A549 (cell line): ENCODE results near the gene PRR19. TPM values are rescaled to one million over a fixed set of nuclear protein-coding genes. Genes with fewer than 3 reads are reported as not detected.

Source experiments
- CBX2 ChIP-seq: fragments of 200-600 bp; sonication (generic); IDR thresholded peaks from 2 replicates; pipeline ENCODE4 v1.6.1; 2016; ENCODE audit warnings: low read depth, mild to moderate bottlenecking, borderline replicate concordance
- CBX8 ChIP-seq: fragments of 200-600 bp; sonication (generic); IDR thresholded peaks from 2 replicates; pipeline ENCODE4 v1.6.1; 2016
- CEBPB ChIP-seq, 2 experiments: fragments of >200 bp in 1 of 2; sonication (Bioruptor Twin) in 1 of 2; formaldehyde crosslinking in 1 of 2; IDR thresholded peaks; 2 replicates each; pipeline ENCODE4 v1.6.1; 2012 to 2016
- CHD2 ChIP-seq: fragments of 150-350 bp; IDR thresholded peaks from 2 replicates; pipeline ENCODE4 v1.6.1; 2014; ENCODE audit warnings: low read length; ENCODE audit not compliant: partially characterized antibody
- EHMT2 ChIP-seq: fragments of 200-600 bp; sonication (generic); IDR thresholded peaks from 2 replicates; pipeline ENCODE4 v1.6.1; 2016; ENCODE audit warnings: antibody characterized with exemption, low read depth, mild to moderate bottlenecking, moderate library complexity
- EP300 ChIP-seq, 2 experiments: fragments of >200 bp; sonication (Bioruptor Twin); formaldehyde crosslinking; IDR thresholded peaks; 2 replicates in 1 of 2; 3 replicates in 1 of 2; pipeline ENCODE4 v1.6.1; 2016 to 2017
- ESRRA ChIP-seq: fragments of 150-350 bp; IDR thresholded peaks from 2 replicates; pipeline ENCODE4 v1.6.1; 2014; ENCODE audit warnings: mild to moderate bottlenecking, low read length, borderline replicate concordance
- FOSB ChIP-seq: fragments of 250-450 bp; sonication (Bioruptor Pico); IDR thresholded peaks from 2 replicates; pipeline ENCODE4 v1.5.0; 2020; ENCODE audit warnings: mild to moderate bottlenecking, moderate library complexity
- FOSL2 ChIP-seq, 2 experiments: fragments of 450-650 bp in 1 of 2; fragments of >200 bp in 1 of 2; sonication (Bioruptor Twin) in 1 of 2; formaldehyde crosslinking; IDR thresholded peaks; 2 replicates each; pipeline versions ENCODE4 v1.5.0 to v1.6.1; 2016 to 2020; ENCODE audit warnings: mild to moderate bottlenecking in 1 of 2, moderate library complexity in 1 of 2
- FOXS1 ChIP-seq: fragments of 250-450 bp; sonication (Bioruptor Pico); IDR thresholded peaks from 2 replicates; pipeline ENCODE4 v1.5.0; 2020; ENCODE audit warnings: mild to moderate bottlenecking, moderate library complexity
- GATA3 ChIP-seq: IDR thresholded peaks from 2 replicates; pipeline ENCODE4 v1.6.1; 2012; ENCODE audit warnings: borderline replicate concordance
- HDAC2 ChIP-seq: fragments of 200-600 bp; sonication (generic); IDR thresholded peaks from 2 replicates; pipeline ENCODE4 v1.6.1; 2016
- HEYL ChIP-seq: fragments of 250-450 bp; sonication (Bioruptor Pico); IDR thresholded peaks from 2 replicates; pipeline ENCODE4 v1.8.0; 2021; ENCODE audit warnings: mild to moderate bottlenecking, moderate library complexity
- HOXB13 ChIP-seq: fragments of 250-450 bp; sonication (Bioruptor Pico); IDR thresholded peaks from 2 replicates; pipeline ENCODE4 v1.5.0; 2020; ENCODE audit warnings: low read depth, mild to moderate bottlenecking, moderate library complexity
- JUN ChIP-seq, 2 experiments: fragments of >200 bp; sonication (Bioruptor Twin); formaldehyde crosslinking; IDR thresholded peaks; 2 replicates in 1 of 2; 3 replicates in 1 of 2; pipeline ENCODE4 v1.6.1; 2016 to 2017
- JUNB ChIP-seq: fragments of >200 bp; sonication (Bioruptor Twin); formaldehyde crosslinking; IDR thresholded peaks from 2 replicates; pipeline ENCODE4 v1.6.1; 2016
- KDM1A ChIP-seq: fragments of 200-600 bp; sonication (generic); IDR thresholded peaks from 2 replicates; pipeline ENCODE4 v1.6.1; 2016; ENCODE audit warnings: low read depth, mild to moderate bottlenecking
- KDM5A ChIP-seq: fragments of 200-600 bp; sonication (generic); IDR thresholded peaks from 2 replicates; pipeline ENCODE4 v1.6.1; 2016; ENCODE audit warnings: antibody characterized with exemption, mild to moderate bottlenecking
- MAFK ChIP-seq: fragments of 450-650 bp; IDR thresholded peaks from 2 replicates; pipeline ENCODE4 v1.6.1; 2014; ENCODE audit not compliant: partially characterized antibody
- NFE2L2 ChIP-seq: fragments of 150-350 bp; conservative IDR thresholded peaks from 2 replicates; pipeline ENCODE4 v1.6.1; 2014; ENCODE audit warnings: low read length
- NPAS2 ChIP-seq: fragments of 250-450 bp; sonication (Bioruptor Pico); IDR thresholded peaks from 2 replicates; pipeline ENCODE4 v1.8.0; 2022; ENCODE audit warnings: mild to moderate bottlenecking, moderate library complexity, borderline replicate concordance
- PHF8 ChIP-seq: fragments of 200-600 bp; sonication (generic); IDR thresholded peaks from 2 replicates; pipeline ENCODE4 v1.6.1; 2016; ENCODE audit warnings: low read depth, mild to moderate bottlenecking, antibody characterized with exemption, moderate library complexity, borderline replicate concordance
- POLR2A ChIP-seq: IDR thresholded peaks from 2 replicates; pipeline ENCODE4 v1.6.1; 2012; ENCODE audit warnings: mild to moderate bottlenecking, low read length
- RAD21 ChIP-seq, 2 experiments: fragments of >200 bp in 1 of 2; sonication (Bioruptor Twin) in 1 of 2; formaldehyde crosslinking in 1 of 2; IDR thresholded peaks in 1 of 2; conservative IDR thresholded peaks in 1 of 2; 2 replicates in 1 of 2; 3 replicates in 1 of 2; pipeline ENCODE4 v1.6.1; 2012 to 2018; ENCODE audit warnings: inconsistent platforms in 1 of 2
- RNF2 ChIP-seq: fragments of 200-600 bp; sonication (generic); IDR thresholded peaks from 2 replicates; pipeline ENCODE4 v1.6.1; 2016; ENCODE audit warnings: low read depth, mild to moderate bottlenecking, antibody characterized with exemption, moderate library complexity, borderline replicate concordance
- SMC3 ChIP-seq: fragments of >200 bp; sonication (Bioruptor Twin); formaldehyde crosslinking; IDR thresholded peaks from 3 replicates; pipeline ENCODE4 v1.6.1; 2018; ENCODE audit warnings: inconsistent platforms
- SREBF2 ChIP-seq: fragments of 450-650 bp; IDR thresholded peaks from 2 replicates; pipeline ENCODE4 v1.6.1; 2014; ENCODE audit warnings: mild to moderate bottlenecking, moderate library complexity
- TP53 ChIP-seq: fragments of 250-450 bp; sonication (Bioruptor Pico); IDR thresholded peaks from 2 replicates; pipeline ENCODE4 v1.5.0; 2021; ENCODE audit warnings: mild to moderate bottlenecking, moderate library complexity
- ZC3H11A ChIP-seq: fragments of 450-650 bp; IDR thresholded peaks from 2 replicates; pipeline ENCODE4 v1.6.1; 2014; ENCODE audit warnings: antibody characterized with exemption, mild to moderate bottlenecking
- ZNF302 ChIP-seq: fragments of 250-450 bp; sonication (Bioruptor Pico); IDR thresholded peaks from 2 replicates; pipeline ENCODE4 v1.9.0; 2021; ENCODE audit warnings: inconsistent platforms, mild to moderate bottlenecking, moderate library complexity
- ZSCAN20 ChIP-seq: fragments of 250-450 bp; sonication (Bioruptor Pico); IDR thresholded peaks from 2 replicates; pipeline ENCODE4 v1.8.0; 2022; ENCODE audit warnings: mild to moderate bottlenecking, moderate library complexity
- polyA plus RNA-seq, 4 experiments: library from polyadenylated mRNA; depleted of rRNA in 3 of 4; stranded (reverse); fragments of >200 nt; fragmentation: RNase III in 1 of 4; extraction: RNeasy Plus Mini Kit Qiagen cat#74134 plus additional on column Dnase treatment in 1 of 4; gene quantifications; 2 replicates in 3 of 4; 3 replicates in 1 of 4; pipeline ENCODE4 v1.2.3, GENCODE V29; 2011 to 2017
- TF ChIP-seq, protein P1 (sequence below): fragments of >200 bp; sonication (Bioruptor Twin); formaldehyde crosslinking; IDR thresholded peaks from 3 replicates; pipeline ENCODE4 v1.6.1; 2016
- TF ChIP-seq, protein P2 (sequence below): fragments of >200 bp; sonication (Bioruptor Twin); formaldehyde crosslinking; IDR thresholded peaks from 2 replicates; pipeline ENCODE4 v1.6.1; 2016
- TF ChIP-seq, protein P3 (sequence below): fragments of >200 bp; sonication (Bioruptor Twin); formaldehyde crosslinking; IDR thresholded peaks from 3 replicates; pipeline ENCODE4 v1.5.1; 2016
- TF ChIP-seq, protein P4 (sequence below): IDR thresholded peaks from 2 replicates; pipeline ENCODE4 v1.6.1; 2012
- TF ChIP-seq, protein P5 (sequence below): IDR thresholded peaks from 2 replicates; pipeline ENCODE4 v1.6.1; 2012
- TF ChIP-seq, protein P6 (sequence below): IDR thresholded peaks from 2 replicates; pipeline ENCODE4 v1.6.1; 2012; ENCODE audit warnings: low read depth, borderline replicate concordance
- TF ChIP-seq, protein P7 (sequence below): fragments of 150-350 bp; IDR thresholded peaks from 2 replicates; pipeline ENCODE4 v1.6.1; 2014; ENCODE audit warnings: low read depth, mild to moderate bottlenecking, low read length

Gene PRR19
- polyA plus RNA-seq, 2 of the 4 experiments (the other 2 are of a cell fraction): 1.1 to 4.5 TPM

DNA sequence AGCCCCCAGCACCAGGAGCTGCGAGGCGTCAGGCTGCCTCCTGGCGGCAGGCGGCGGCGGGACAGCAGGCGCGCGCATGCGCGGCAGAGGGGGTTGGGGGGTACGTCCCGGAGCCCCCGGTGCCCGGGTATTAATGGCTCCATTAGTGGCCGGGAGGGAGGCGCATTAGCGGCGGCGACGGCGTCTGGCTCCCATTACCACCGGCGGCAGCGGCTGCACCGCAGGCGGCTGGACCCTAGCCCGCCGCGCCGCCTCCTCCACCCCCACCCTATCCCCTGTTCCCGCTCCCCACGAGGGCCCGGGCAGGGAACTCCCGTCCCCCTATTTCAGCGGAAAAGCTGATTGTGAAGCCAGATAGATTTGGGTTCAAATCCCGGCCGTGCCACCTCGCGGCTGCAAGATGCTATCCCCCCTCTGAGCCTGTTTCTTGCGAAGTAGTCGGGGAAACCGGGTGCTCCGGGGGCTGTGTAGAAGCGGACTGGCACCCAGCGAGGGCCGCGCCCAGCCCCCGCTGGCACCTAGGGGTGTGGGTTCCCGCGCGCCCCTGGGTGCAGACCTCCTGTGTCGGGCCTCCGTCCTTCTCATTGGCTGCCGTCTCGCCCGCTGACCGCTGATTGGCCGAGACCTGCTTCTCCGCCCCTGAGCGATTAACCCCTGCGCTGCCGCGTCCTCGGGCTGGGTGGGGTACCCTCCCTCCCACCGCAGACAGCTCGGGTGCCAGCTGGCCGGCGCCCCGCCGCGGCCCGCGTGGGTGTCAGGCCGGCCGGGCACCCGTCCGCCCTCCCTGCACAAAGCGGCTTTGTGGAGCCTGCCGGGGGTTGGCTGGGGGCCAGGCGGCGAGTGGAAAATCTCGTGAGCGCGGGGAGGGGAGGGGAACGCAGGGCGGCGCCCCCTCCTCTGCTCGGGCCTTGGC is 21.8 kb upstream of the PRR19 start (continued):
- TF ChIP-seq FOSL2 (IDR thresholded peaks at IDR 0.05) (no peak), FOSL2 (CRISPR knock-in tag; IDR thresholded peaks at IDR 0.05) (0 out of 2 replicates have a peak, but pooled peaks have one; percentile 7), EHMT2 (no peak), MAFK (no peak), RNF2 (no peak), NPAS2 (CRISPR knock-in tag) (no peak), POLR2A (peak; percentile 60), KDM5A (peak; percentile 4; the same call in 1 of the 2 replicates), ESRRA (no peak), JUNB (no peak; the same call in 1 of the 2 replicates), FOXS1 (CRISPR knock-in tag) (no peak; the same call in 1 of the 2 replicates), GATA3 (peak; percentile 56), TP53 (peak; percentile 87; the same call in 1 of the 2 replicates), HOXB13 (CRISPR knock-in tag) (0 out of 2 replicates have a peak, but pooled peaks have one; percentile 19), HEYL (no peak), CHD2 (no peak), ZNF302 (CRISPR knock-in tag) (no peak), CBX2 (no peak), PHF8 (no peak), KDM1A (no peak), FOSB (CRISPR knock-in tag) (no peak), ZC3H11A (no peak), SMC3 (peak; percentile 82), CEBPB (IDR thresholded peaks at IDR 0.05) (no peak; a peak in 1 of 4 replicates), RAD21 (conservative IDR thresholded peaks at IDR 0.05 in 1 of 2, IDR thresholded peaks at IDR 0.05 in 1 of 2) (peak; percentile 70 to 85; a peak in 4 of 5 replicates), SREBF2 (no peak), EP300 (IDR thresholded peaks at IDR 0.05) (no peak; a peak in 1 of 5 replicates), CBX8 (no peak), ZSCAN20 (CRISPR knock-in tag) (no peak), HDAC2 (peak; percentile 11; the same call in 1 of the 2 replicates), JUN (IDR thresholded peaks at IDR 0.05) (peak; percentile 45 to 91; a peak in 3 of 5 replicates), NFE2L2 (no peak)
- TF ChIP-seq, protein P1, sequence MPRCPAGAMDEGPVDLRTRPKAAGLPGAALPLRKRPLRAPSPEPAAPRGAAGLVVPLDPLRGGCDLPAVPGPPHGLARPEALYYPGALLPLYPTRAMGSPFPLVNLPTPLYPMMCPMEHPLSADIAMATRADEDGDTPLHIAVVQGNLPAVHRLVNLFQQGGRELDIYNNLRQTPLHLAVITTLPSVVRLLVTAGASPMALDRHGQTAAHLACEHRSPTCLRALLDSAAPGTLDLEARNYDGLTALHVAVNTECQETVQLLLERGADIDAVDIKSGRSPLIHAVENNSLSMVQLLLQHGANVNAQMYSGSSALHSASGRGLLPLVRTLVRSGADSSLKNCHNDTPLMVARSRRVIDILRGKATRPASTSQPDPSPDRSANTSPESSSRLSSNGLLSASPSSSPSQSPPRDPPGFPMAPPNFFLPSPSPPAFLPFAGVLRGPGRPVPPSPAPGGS: peak; percentile 83
- TF ChIP-seq, protein P2, sequence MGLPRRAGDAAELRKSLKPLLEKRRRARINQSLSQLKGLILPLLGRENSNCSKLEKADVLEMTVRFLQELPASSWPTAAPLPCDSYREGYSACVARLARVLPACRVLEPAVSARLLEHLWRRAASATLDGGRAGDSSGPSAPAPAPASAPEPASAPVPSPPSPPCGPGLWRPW: no peak
- TF ChIP-seq, protein P3, sequence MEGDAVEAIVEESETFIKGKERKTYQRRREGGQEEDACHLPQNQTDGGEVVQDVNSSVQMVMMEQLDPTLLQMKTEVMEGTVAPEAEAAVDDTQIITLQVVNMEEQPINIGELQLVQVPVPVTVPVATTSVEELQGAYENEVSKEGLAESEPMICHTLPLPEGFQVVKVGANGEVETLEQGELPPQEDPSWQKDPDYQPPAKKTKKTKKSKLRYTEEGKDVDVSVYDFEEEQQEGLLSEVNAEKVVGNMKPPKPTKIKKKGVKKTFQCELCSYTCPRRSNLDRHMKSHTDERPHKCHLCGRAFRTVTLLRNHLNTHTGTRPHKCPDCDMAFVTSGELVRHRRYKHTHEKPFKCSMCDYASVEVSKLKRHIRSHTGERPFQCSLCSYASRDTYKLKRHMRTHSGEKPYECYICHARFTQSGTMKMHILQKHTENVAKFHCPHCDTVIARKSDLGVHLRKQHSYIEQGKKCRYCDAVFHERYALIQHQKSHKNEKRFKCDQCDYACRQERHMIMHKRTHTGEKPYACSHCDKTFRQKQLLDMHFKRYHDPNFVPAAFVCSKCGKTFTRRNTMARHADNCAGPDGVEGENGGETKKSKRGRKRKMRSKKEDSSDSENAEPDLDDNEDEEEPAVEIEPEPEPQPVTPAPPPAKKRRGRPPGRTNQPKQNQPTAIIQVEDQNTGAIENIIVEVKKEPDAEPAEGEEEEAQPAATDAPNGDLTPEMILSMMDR: peak; percentile 90
- TF ChIP-seq, protein P4, sequence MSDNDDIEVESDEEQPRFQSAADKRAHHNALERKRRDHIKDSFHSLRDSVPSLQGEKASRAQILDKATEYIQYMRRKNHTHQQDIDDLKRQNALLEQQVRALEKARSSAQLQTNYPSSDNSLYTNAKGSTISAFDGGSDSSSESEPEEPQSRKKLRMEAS: peak; percentile 95
- TF ChIP-seq, protein P5, sequence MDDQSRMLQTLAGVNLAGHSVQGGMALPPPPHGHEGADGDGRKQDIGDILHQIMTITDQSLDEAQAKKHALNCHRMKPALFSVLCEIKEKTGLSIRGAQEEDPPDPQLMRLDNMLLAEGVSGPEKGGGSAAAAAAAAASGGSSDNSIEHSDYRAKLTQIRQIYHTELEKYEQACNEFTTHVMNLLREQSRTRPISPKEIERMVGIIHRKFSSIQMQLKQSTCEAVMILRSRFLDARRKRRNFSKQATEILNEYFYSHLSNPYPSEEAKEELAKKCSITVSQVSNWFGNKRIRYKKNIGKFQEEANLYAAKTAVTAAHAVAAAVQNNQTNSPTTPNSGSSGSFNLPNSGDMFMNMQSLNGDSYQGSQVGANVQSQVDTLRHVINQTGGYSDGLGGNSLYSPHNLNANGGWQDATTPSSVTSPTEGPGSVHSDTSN: peak; percentile 62
- TF ChIP-seq, protein P6, sequence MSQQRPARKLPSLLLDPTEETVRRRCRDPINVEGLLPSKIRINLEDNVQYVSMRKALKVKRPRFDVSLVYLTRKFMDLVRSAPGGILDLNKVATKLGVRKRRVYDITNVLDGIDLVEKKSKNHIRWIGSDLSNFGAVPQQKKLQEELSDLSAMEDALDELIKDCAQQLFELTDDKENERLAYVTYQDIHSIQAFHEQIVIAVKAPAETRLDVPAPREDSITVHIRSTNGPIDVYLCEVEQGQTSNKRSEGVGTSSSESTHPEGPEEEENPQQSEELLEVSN: peak; percentile 94
- TF ChIP-seq, protein P7, sequence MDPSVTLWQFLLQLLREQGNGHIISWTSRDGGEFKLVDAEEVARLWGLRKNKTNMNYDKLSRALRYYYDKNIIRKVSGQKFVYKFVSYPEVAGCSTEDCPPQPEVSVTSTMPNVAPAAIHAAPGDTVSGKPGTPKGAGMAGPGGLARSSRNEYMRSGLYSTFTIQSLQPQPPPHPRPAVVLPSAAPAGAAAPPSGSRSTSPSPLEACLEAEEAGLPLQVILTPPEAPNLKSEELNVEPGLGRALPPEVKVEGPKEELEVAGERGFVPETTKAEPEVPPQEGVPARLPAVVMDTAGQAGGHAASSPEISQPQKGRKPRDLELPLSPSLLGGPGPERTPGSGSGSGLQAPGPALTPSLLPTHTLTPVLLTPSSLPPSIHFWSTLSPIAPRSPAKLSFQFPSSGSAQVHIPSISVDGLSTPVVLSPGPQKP: no peak
